ENCODE measurements around the gene MLLT3. TPM values are rescaled to one million over a fixed set of nuclear protein-coding genes. Genes with fewer than 3 reads are reported as not detected.
A peak's percentile ranks its signal among the peaks of the same experiment; 100 is the strongest.

MLLT3 gene
- total RNA-seq, 1 donor from 2014 or later, result 18.0 TPM

DNA sequence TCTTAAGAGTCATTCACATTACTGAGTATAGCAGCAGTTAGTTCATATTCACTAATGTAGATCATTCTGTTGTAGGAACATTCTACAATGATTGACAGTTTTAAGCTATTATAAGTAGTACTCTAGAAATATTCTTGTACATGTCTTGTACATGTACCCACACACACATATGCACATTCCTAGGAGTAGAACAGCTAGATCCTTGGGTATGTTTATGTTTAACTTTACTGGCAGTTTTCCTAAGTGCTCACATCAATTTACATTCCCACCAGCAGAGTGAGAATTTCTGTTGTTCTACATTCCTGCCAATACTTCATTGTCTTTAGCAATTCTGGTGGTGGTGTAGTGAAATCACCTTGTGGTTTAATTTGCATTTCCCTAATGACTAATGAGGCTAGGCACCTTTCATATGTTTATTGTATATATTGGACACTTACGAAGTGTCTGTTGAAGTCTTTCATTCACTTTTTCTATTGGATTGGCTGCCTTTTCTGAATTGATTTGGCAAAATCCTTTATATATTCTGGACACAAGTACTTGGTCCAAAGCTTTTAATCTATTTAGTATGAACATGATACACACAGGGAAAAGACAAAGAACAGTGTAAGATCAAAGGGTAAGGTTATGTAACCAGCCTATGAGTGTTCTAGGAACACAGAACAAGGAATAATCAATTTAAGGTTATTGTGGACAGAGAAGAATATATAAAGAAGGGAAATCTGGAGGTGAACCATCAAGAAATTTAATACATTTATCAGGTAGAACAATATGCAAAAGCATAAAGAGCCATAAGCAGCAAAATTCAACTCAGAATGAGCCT, 95.6 kb downstream of the MLLT3 start:
- Histone ChIP-seq H3K27ac (no peak overlapping the region), H3K9me3 (no peaks in the 10 kb centered on the region), H3K4me1 (peaks cover 4% of the 10 kb centered on the region), H3K27me3 (ENCODE audit: low read depth) (no peaks in the 10 kb centered on the region), H3K36me3 (no peaks in the 10 kb centered on the region), H3K4me3 (no peak overlapping the region)
- no peak for DNase-seq
- TF ChIP-seq, protein P1, sequence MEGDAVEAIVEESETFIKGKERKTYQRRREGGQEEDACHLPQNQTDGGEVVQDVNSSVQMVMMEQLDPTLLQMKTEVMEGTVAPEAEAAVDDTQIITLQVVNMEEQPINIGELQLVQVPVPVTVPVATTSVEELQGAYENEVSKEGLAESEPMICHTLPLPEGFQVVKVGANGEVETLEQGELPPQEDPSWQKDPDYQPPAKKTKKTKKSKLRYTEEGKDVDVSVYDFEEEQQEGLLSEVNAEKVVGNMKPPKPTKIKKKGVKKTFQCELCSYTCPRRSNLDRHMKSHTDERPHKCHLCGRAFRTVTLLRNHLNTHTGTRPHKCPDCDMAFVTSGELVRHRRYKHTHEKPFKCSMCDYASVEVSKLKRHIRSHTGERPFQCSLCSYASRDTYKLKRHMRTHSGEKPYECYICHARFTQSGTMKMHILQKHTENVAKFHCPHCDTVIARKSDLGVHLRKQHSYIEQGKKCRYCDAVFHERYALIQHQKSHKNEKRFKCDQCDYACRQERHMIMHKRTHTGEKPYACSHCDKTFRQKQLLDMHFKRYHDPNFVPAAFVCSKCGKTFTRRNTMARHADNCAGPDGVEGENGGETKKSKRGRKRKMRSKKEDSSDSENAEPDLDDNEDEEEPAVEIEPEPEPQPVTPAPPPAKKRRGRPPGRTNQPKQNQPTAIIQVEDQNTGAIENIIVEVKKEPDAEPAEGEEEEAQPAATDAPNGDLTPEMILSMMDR (IDR thresholded peaks at IDR 0.05), result no peak
- intact Hi-C loops (cut with DNase I), result no loop called here
- peak in 1 of 2 donors; percentile 43 for ATAC-seq

GRCh38 chr9:20524776-20525175, 97.5 kb downstream of the MLLT3 start:
- intact Hi-C loops (cut with DNase I), result no loop called here
- ATAC-seq (no peak), DNase-seq (no peak)
- Histone ChIP-seq H3K36me3 (no peaks in the 10 kb centered on the region), H3K4me3 (no peak overlapping the region), H3K9me3 (no peaks in the 10 kb centered on the region), H3K27ac (no peak overlapping the region), H3K4me1 (peaks cover 4% of the 10 kb centered on the region), H3K27me3 (ENCODE audit: low read depth) (no peaks in the 10 kb centered on the region)
- TF ChIP-seq, protein P1 (IDR thresholded peaks at IDR 0.05), result no peak

- ATAC-seq, result no peak
- TF ChIP-seq, protein P1 (IDR thresholded peaks at IDR 0.05), result no peak
Measured at GRCh38 chr9:20518737-20519136, 103.6 kb downstream of the MLLT3 start.

GRCh38 chr9:20513126-20513913, 109.0 kb downstream of the MLLT3 start:
- H3K4me3 ChIP-seq, result no peak overlapping the region
- ATAC-seq (peak in 1 of 2 donors; percentile 19), DNase-seq (no peak)
- no peak overlapping the region for H3K27ac ChIP-seq
- intact Hi-C loops (cut with DNase I), result no loop called here
- TF ChIP-seq, protein P1 (IDR thresholded peaks at IDR 0.05), result no peak
- no peaks in the 10 kb centered on the region for H3K9me3 ChIP-seq
- H3K36me3 ChIP-seq, result no peaks in the 10 kb centered on the region
- peaks cover 6% of the 10 kb centered on the region for H3K4me1 ChIP-seq
- no peaks in the 10 kb centered on the region for H3K27me3 ChIP-seq (ENCODE audit: low read depth)

More at GRCh38 chr9:20518737-20519136, 103.6 kb downstream of the MLLT3 start:
- no peaks in the 10 kb centered on the region for H3K27me3 ChIP-seq (ENCODE audit: low read depth)
- H3K36me3 ChIP-seq, result no peaks in the 10 kb centered on the region
- intact Hi-C loops (cut with DNase I), result no loop called here
- H3K4me3 ChIP-seq, result no peak overlapping the region
- no peaks in the 10 kb centered on the region for H3K9me3 ChIP-seq
- no peak overlapping the region for H3K27ac ChIP-seq
- no peak for DNase-seq
- H3K4me1 ChIP-seq, result no peaks in the 10 kb centered on the region

DNA sequence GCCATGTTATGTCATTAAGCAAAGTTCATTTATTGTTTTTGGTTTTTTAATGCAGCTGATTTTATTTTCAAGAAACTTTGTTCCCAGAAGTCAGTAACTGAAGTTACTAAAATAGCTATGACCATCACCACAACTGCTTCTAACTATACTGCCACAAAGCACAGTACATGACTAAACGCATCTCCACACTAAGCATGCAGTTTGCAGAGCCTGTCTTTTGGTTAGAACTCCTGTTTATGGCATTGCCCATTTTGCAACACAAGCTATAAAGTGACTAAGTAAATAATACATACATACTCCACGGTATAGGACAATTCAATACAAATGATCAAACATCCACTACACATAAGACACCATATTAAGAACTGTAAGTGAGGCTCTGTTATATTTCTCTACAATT, 109.7 kb downstream of the MLLT3 start:
- Histone ChIP-seq H3K4me3 (no peak overlapping the region), H3K36me3 (no peaks in the 10 kb centered on the region), H3K27me3 (ENCODE audit: low read depth) (no peaks in the 10 kb centered on the region), H3K27ac (no peak overlapping the region), H3K4me1 (peaks cover 6% of the 10 kb centered on the region), H3K9me3 (no peaks in the 10 kb centered on the region)
- DNase-seq, result no peak
- no peak for ATAC-seq
- intact Hi-C loops (cut with DNase I), result no loop called here
- TF ChIP-seq, protein P1 (IDR thresholded peaks at IDR 0.05), result no peak

Measured in lower lobe of right lung (tissue), 2 donors.